Measurements from ENCODE around the gene ATXN10.

The ATXN10 gene

GRCh38 chr22:45885171-45885840 is 213.7 kb downstream of the ATXN10 start:
- Histone ChIP-seq H3K36me3 (ENCODE audit: low read depth) (no peaks in the 10 kb centered on the region), H3K27me3 (ENCODE audit: insufficient read depth, poor library complexity, severe bottlenecking) (no peaks in the 10 kb centered on the region), H3K4me3 (ENCODE audit: severe bottlenecking) (no peak overlapping the region), H3K4me1 (ENCODE audit: insufficient read depth, poor library complexity, severe bottlenecking) (peaks cover 8% of the 10 kb centered on the region), H3K27ac (ENCODE audit: poor library complexity, severe bottlenecking) (no peak overlapping the region), H3K9me3 (ENCODE audit: severe bottlenecking) (no peaks in the 10 kb centered on the region)
- no peak for TF ChIP-seq CTCF (IDR thresholded peaks at IDR 0.05; ENCODE audit: poor library complexity, severe bottlenecking)
- ATAC-seq (ENCODE audit: low read depth) (no peak), DNase-seq (ENCODE audit: low spot score) (no peak)

GRCh38 chr22:45885941-45886395 is 214.3 kb downstream of the ATXN10 start:
- TF ChIP-seq CTCF (IDR thresholded peaks at IDR 0.05; ENCODE audit: poor library complexity, severe bottlenecking): no peak

GRCh38 chr22:45886540-45886939 is 214.9 kb downstream of the ATXN10 start:
- DNase-seq (ENCODE audit: low spot score): no peak
- Histone ChIP-seq H3K36me3 (ENCODE audit: low read depth) (no peaks in the 10 kb centered on the region), H3K4me3 (ENCODE audit: severe bottlenecking) (no peak overlapping the region), H3K9me3 (ENCODE audit: severe bottlenecking) (no peaks in the 10 kb centered on the region), H3K27me3 (ENCODE audit: insufficient read depth, poor library complexity, severe bottlenecking) (no peaks in the 10 kb centered on the region), H3K27ac (ENCODE audit: poor library complexity, severe bottlenecking) (no peak overlapping the region), H3K4me1 (ENCODE audit: insufficient read depth, poor library complexity, severe bottlenecking) (peaks cover 8% of the 10 kb centered on the region)
- TF ChIP-seq CTCF (IDR thresholded peaks at IDR 0.05; ENCODE audit: poor library complexity, severe bottlenecking): no peak
- ATAC-seq (ENCODE audit: low read depth): no peak

More at GRCh38 chr22:45885941-45886395, 214.3 kb downstream of the ATXN10 start:
- Histone ChIP-seq H3K9me3 (ENCODE audit: severe bottlenecking) (no peaks in the 10 kb centered on the region), H3K36me3 (ENCODE audit: low read depth) (no peaks in the 10 kb centered on the region), H3K27ac (ENCODE audit: poor library complexity, severe bottlenecking) (no peak overlapping the region), H3K4me3 (ENCODE audit: severe bottlenecking) (no peak overlapping the region), H3K4me1 (ENCODE audit: insufficient read depth, poor library complexity, severe bottlenecking) (peaks cover 8% of the 10 kb centered on the region), H3K27me3 (ENCODE audit: insufficient read depth, poor library complexity, severe bottlenecking) (no peaks in the 10 kb centered on the region)
- ATAC-seq (ENCODE audit: low read depth) (no peak), DNase-seq (ENCODE audit: low spot score) (peak; percentile 68)

GRCh38 chr22:45887202-45888131 is 215.8 kb downstream of the ATXN10 start:
- H3K4me3 ChIP-seq (ENCODE audit: severe bottlenecking): no peak overlapping the region
- H3K27me3 ChIP-seq (ENCODE audit: insufficient read depth, poor library complexity, severe bottlenecking): no peaks in the 10 kb centered on the region
- H3K9me3 ChIP-seq (ENCODE audit: severe bottlenecking): no peaks in the 10 kb centered on the region
- H3K27ac ChIP-seq (ENCODE audit: poor library complexity, severe bottlenecking): peak overlapping the region; percentile 16
- DNase-seq (ENCODE audit: low spot score): peak; percentile 86
- H3K4me1 ChIP-seq (ENCODE audit: insufficient read depth, poor library complexity, severe bottlenecking): peaks cover 8% of the 10 kb centered on the region
- no peaks in the 10 kb centered on the region for H3K36me3 ChIP-seq (ENCODE audit: low read depth)
- TF ChIP-seq CTCF (IDR thresholded peaks at IDR 0.05; ENCODE audit: poor library complexity, severe bottlenecking): peak; percentile 11
- peak; percentile 75 for ATAC-seq (ENCODE audit: low read depth)

All from RWPE2 (cell line).